ENCODE measurements around the gene STAG1.

The STAG1 gene

DNA sequence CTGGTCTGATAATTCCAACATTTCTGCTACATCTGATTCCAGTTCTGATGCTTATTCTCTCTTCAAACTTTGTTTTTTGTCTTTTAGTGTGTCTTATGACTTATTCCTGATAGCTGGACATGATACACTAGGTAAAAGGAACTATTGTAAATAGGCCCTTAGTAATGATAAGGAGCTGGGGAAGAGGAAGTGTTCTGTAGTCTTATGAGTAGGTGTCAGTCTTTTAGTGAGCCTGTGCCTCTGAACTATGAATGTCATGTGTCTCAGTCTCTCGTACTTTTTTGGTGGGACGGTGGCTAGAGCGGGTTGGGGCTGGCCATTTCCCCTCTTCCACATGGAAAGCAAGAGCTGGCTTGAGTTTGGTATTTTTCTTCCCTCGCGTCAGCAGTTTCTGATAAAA is 460.9 kb downstream of the STAG1 start:
- TF ChIP-seq, protein P1, sequence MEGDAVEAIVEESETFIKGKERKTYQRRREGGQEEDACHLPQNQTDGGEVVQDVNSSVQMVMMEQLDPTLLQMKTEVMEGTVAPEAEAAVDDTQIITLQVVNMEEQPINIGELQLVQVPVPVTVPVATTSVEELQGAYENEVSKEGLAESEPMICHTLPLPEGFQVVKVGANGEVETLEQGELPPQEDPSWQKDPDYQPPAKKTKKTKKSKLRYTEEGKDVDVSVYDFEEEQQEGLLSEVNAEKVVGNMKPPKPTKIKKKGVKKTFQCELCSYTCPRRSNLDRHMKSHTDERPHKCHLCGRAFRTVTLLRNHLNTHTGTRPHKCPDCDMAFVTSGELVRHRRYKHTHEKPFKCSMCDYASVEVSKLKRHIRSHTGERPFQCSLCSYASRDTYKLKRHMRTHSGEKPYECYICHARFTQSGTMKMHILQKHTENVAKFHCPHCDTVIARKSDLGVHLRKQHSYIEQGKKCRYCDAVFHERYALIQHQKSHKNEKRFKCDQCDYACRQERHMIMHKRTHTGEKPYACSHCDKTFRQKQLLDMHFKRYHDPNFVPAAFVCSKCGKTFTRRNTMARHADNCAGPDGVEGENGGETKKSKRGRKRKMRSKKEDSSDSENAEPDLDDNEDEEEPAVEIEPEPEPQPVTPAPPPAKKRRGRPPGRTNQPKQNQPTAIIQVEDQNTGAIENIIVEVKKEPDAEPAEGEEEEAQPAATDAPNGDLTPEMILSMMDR (IDR thresholded peaks at IDR 0.05; ENCODE audit: low read depth, low read length) = no peak
- no peak for TF ChIP-seq EZH2phosphoT487 (IDR thresholded peaks at IDR 0.05; ENCODE audit: low read depth)
- no peak overlapping the region for H2AFZ ChIP-seq (ENCODE audit: low read depth, low read length)
- H4K20me1 ChIP-seq (ENCODE audit: insufficient read depth, low read length) = no peaks in the 10 kb centered on the region
- H3K27ac ChIP-seq (ENCODE audit: low read length) = no peak overlapping the region
- no peak overlapping the region for H3K9ac ChIP-seq (ENCODE audit: low read length)
- no peak overlapping the region for H3K4me3 ChIP-seq (ENCODE audit: low read length)
- no peaks in the 10 kb centered on the region for H3K27me3 ChIP-seq (ENCODE audit: low read depth, low read length)
- no peaks in the 10 kb centered on the region for H3K9me3 ChIP-seq (ENCODE audit: insufficient read depth, low read length)
- peak overlapping the region; percentile 19; the same call in 1 of the 2 replicates for H3K4me2 ChIP-seq (ENCODE audit: low read length)
- no peaks in the 10 kb centered on the region for H3K79me2 ChIP-seq (ENCODE audit: low read length)
- H3K4me1 ChIP-seq (ENCODE audit: low read length) = peaks cover 8% of the 10 kb centered on the region
- peaks cover 18% of the 10 kb centered on the region for H3K36me3 ChIP-seq (replicated peaks; ENCODE audit: low read depth, low read length)

Data from OCI-LY3 (cell line).